SK-N-MC (cell line): Measurements from ENCODE around the gene ARID4B.

ENCODE experiments used
- EZH2 ChIP-seq: fragments of 200-600 bp; sonication (generic); IDR thresholded peaks from one replicate; pipeline ENCODE4 v1.6.1; 2017; ENCODE audit warnings: antibody characterized with exemption
- FOXP2 ChIP-seq: optimal IDR thresholded peaks from 2 replicates; pipeline ENCODE3; 2011; ENCODE audit warnings: mild to moderate bottlenecking, moderate library complexity; ENCODE audit not compliant: insufficient read depth; ENCODE audit errors: extremely low read length, control extremely low read depth
- POLR2AphosphoS5 ChIP-seq: IDR thresholded peaks from 2 replicates; pipeline ENCODE4 v1.6.1; 2012; ENCODE audit warnings: mild to moderate bottlenecking, low read depth, low read length, borderline replicate concordance

DNA sequence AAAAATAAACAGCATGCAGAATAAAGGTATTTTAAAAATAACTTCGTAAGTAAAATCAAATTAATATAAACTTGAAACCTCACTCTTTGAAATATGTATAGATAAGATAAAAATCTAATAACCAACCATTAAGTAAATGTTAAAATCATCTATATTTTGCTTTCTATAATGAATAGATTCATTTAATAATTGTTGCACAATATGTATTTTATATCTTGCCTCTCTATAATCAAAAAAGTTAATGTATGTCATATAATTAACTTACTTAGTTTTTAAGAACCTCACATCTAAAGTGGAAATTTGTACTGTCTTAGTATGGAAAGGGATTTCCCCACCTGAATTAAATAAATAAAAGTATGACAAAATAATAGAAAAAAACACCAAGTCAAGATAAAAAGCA is 124.6 kb downstream of the ARID4B start:
- TF ChIP-seq POLR2AphosphoS5 (no peak), EZH2 (no peak), FOXP2 (no peak)
